Stimulated activated memory B cell treated with anti-CD40 and anti-IgM and Interleukin-4, amounts not matched to agents 10 μg/mL and 1 μg/mL and 100 μg/mL, for 72 hours (primary cell): ENCODE results near the gene FGD1.
"Not testable (repeated sequence)": the region's sequence is repeated elsewhere in the genome, so short reads cannot be mapped to it uniquely, and the experiment has no call there.

Experiments used
- ATAC-seq: fragments of 150-1000 bp; cut with Tn5 transposase; 2 replicates; pipeline ENCODE4 v1.10.0; 2021
- H3K27ac Mint-ChIP-seq: one replicate; pipeline ENCODE4 v1.8.0; 2022; ENCODE audit warnings: mild to moderate bottlenecking, mixed read lengths
- H3K27me3 Mint-ChIP-seq: one replicate; pipeline ENCODE4 v1.8.0; 2022; ENCODE audit warnings: mixed read lengths
- H3K36me3 Mint-ChIP-seq: one replicate; pipeline ENCODE4 v1.8.0; 2022; ENCODE audit warnings: mixed read lengths
- H3K4me1 Mint-ChIP-seq: one replicate; pipeline ENCODE4 v1.8.0; 2022; ENCODE audit warnings: mixed read lengths
- H3K4me3 Mint-ChIP-seq: one replicate; pipeline ENCODE4 v1.8.0; 2022; ENCODE audit warnings: mild to moderate bottlenecking, moderate library complexity, mixed read lengths
- H3K9me3 Mint-ChIP-seq: one replicate; pipeline ENCODE4 v1.8.0; 2022; ENCODE audit warnings: mixed read lengths

The FGD1 gene

DNA sequence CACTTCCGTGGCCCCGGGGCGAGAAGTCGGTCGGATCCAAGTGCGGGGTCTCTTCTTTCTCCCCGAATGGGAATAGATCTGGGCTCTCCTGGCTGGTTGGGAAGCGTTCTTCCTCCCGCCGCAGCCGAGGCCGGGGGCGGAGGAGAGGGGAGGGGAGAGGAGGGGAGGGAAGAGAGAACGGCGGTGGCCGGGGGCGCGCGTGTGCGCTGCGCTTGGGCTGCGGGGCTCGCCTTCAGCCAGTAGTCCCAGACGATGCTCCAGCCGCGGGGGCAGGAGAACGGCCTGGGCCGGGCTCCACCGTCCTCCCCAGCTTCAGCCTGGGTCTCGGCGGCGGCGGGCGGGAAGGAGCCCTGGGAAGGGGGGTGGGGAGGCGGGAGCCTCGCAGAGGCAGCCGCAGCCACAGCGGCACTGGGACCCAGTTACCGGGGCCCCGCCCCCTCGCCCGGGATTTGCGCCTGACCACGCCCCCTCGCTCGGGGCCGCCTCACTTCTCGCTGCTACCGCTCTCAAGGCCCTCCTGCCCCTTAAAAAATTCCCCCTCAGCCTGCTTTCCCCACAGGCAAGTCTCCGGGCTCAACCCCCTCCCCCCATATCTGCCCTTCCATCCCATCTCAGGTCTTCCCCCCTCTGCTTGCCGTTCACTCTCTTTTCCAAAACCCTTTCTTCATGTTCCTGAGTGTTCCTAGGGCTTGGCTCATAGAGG is at the start of gene FGD1:
Gene FGD1 (minus strand): TSS at position 421 of the 703 bp plus-strand sequence. CDS start 802 bp downstream, outside the sequence.
- Mint-ChIP-seq H3K36me3 (no peaks in the 10 kb centered on the region), H3K27ac (no peak within 1 kb of the TSS), H3K4me1 (peaks cover 5% of the 10 kb centered on the region), H3K9me3 (peaks cover under 1% of the 10 kb centered on the region), H3K4me3 (peak within 1 kb of the TSS; percentile 76), H3K27me3 (peaks cover 60% of the 10 kb centered on the region)
- ATAC-seq, result peak; percentile 36

DNA sequence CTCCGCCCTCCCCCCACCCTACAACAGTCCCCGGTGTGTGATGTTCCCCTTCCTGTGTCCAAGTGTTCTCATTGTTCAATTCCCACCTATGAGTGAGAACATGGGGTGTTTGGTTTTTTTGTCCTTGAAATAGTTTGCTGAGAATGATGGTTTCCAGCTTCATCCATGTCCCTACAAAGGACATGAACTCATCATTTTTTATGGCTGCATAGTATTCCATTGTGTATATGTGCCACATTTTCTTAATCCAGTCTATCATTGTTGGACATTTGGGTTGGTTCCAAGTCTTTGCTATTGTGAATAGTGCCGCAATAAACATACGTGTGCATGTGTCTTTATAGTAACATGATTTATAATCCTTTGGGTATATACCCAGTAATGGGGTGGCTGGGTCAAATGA is 46.2 kb upstream of the FGD1 start:
- H3K9me3 Mint-ChIP-seq, H3K27ac Mint-ChIP-seq, H3K27me3 Mint-ChIP-seq, H3K4me3 Mint-ChIP-seq, ATAC-seq, H3K4me1 Mint-ChIP-seq: not testable (repeated sequence)
- peaks cover 40% of the 10 kb centered on the region for H3K36me3 Mint-ChIP-seq

DNA sequence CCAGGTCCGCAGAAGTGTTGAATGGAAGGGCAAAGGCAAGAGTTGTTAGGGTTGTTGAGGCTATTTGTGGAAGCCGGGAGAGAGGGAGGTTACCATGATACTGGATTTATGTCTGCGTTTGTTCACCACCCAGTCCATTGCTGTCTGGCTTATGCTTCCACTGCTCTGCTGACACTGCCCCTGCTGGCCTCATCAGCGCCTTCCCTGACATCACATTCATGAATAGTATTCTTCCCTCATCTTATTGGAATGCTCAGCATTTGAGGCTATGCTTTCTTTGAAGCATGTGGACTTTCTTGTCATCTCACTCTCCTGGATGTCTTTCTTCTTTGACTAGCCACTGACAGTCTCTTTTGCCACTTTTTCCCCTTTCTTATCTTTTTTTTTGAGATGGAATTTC is 44.3 kb upstream of the FGD1 start:
- no peak for ATAC-seq
- Mint-ChIP-seq H3K9me3 (no peaks in the 10 kb centered on the region), H3K4me3 (no peak overlapping the region), H3K36me3 (peaks cover 42% of the 10 kb centered on the region), H3K27me3 (no peaks in the 10 kb centered on the region), H3K27ac (no peak overlapping the region), H3K4me1 (no peaks in the 10 kb centered on the region)

DNA sequence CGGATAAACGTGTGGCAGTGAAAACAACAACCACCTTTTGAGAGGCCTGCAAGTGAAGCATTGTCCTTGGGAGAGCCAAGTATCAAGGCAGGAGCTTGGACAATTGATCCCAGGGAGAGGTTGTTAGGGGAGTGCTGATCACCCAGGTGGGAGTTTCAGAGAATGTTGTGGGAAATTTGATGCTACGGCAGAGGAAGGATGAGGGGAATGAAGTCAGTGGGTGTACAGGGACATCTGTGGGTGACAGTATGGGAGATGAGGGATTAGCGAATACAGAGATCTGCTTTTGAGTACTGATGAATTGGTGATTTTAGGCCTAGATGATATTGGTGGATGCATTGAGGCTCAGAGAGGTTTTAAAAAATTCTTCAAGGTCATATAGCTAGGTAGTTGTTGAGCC is 38.2 kb upstream of the FGD1 start:
- Mint-ChIP-seq H3K4me3 (peak overlapping the region; percentile 24), H3K27ac (peak overlapping the region; percentile 44), H3K27me3 (no peaks in the 10 kb centered on the region), H3K9me3 (no peaks in the 10 kb centered on the region), H3K36me3 (peaks cover 24% of the 10 kb centered on the region), H3K4me1 (peaks cover 27% of the 10 kb centered on the region)
- ATAC-seq, result no peak

DNA sequence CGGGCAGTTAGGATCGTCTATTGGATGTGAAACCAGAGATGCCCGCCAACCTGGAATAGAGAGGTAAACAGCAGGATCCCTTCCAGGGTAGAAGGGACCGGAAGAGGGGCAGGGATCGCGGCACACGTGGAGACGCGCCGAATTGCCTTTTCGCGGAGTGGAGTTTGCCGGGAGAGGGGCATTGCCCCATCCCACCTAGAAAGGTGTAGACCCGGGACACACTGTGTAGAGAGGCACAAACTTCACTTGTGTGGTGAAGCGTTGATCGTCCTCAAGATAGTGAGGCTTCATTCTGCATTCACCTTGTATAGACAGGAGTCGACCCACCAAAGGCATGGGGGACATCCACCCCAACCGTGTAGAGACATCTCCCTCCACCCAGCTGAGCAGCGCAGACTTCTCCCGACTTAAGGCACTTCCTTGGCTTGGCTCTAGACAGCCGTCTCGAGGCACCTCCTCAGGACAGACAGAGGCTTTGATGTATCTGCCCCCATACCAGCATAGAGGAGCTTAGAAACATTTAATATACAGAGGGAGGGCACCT is 34.4 kb upstream of the FGD1 start:
- H3K9me3 Mint-ChIP-seq, result peaks cover 5% of the 10 kb centered on the region
- peaks cover 23% of the 10 kb centered on the region for H3K36me3 Mint-ChIP-seq
- ATAC-seq, result peak; percentile 2
- H3K4me3 Mint-ChIP-seq, result peak overlapping the region; percentile 94
- H3K27me3 Mint-ChIP-seq, result no peaks in the 10 kb centered on the region
- H3K27ac Mint-ChIP-seq, result peak overlapping the region; percentile 91
- peaks cover 27% of the 10 kb centered on the region for H3K4me1 Mint-ChIP-seq

DNA sequence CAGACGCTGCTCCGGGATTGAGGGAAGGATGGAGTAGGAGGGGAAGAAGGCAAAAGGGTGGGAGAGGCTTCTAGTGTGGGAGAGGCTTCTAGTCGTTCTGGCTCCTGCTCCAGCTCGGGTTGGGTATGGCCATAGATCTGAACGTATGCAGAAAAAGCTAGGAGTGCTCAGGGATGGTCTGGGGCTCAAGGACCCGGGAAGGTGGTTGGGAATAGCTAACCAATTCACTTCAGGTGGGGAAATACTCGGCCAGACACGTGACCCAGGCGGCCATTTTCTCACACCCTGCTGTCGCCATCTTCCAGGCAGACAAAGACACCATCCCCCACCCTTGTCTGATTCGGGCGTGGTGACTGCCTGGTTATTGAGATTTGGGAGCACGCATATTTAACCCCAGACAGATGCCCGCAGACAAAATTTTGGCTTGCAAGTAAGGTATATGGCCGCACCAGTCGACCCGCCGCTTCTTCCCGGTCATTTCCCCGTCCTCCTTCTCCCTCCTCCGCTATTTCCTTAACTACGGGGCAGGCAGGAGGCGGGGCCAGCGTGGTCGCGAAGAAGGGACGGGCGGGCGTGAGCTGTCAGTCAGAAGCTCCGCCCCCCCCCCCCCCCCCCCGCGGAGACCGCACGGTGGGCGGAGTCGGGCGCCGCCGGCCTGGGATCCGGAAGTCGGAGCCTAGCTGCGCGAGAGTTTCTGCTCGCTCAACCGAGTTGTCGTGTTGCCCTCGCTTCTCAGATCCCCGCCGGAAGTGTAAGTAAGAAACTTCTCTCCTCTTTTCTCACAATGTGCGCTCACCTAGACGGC is 33.7 kb upstream of the FGD1 start, which contains the start of gene GNL3L:
Gene GNL3L (plus strand): TSS at position 668 of the 805 bp plus-strand sequence. CDS start 2,348 bp downstream, outside the sequence.
- H3K4me3 Mint-ChIP-seq, result peak within 1 kb of the TSS; percentile 94
- H3K27ac Mint-ChIP-seq, result peak within 1 kb of the TSS; percentile 91
- peaks cover 27% of the 10 kb centered on the region for H3K4me1 Mint-ChIP-seq
- H3K9me3 Mint-ChIP-seq, result peaks cover 5% of the 10 kb centered on the region
- H3K36me3 Mint-ChIP-seq, result peaks cover 23% of the 10 kb centered on the region
- ATAC-seq, result peak; percentile 93
- no peaks in the 10 kb centered on the region for H3K27me3 Mint-ChIP-seq

DNA sequence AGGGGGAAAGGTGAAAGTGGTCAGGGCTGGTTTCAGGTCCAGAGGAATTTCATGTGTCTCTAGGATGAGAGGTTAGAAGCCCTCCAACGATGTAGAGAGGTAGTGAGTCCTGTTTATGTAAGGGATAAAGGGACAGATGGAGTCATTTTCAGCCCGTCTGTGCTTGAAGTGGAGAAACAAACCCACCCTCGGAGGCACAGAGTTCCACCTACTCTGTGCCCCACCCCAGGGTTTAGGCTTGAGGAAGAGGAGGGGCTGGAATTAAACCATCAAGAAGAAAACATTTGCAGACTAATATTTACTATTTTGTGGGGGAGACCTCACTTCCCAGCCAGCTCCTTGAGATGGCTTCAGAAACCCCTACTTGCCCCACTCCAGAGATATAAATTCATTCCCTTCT is 33.1 kb upstream of the FGD1 start:
- peaks cover 17% of the 10 kb centered on the region for H3K36me3 Mint-ChIP-seq
- ATAC-seq, result no peak
- H3K4me1 Mint-ChIP-seq, result peaks cover 22% of the 10 kb centered on the region

DNA sequence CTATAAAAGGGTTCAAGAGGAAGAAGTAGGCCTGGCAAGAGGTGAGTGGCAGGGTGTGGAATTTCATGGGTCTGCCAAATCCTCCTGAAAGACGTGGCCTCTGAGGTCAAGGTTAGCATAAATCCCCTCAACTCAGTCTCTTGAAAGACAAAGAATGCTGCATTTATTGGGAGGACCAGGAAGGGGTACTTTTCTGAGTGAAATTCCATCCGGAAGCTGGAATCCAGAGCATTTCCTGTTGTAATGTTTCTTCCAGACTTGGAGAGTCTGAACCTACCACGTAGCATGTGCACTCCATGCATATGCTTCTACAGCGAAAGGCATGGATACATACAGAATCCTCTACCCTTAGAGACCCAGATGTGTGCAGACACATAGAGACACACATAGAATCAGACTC is 13.4 kb upstream of the FGD1 start:
- no peak for ATAC-seq

More for the DNA sequence above, 33.1 kb upstream of the FGD1 start:
- H3K9me3 Mint-ChIP-seq, result peaks cover 5% of the 10 kb centered on the region
- H3K4me3 Mint-ChIP-seq, result peak overlapping the region; percentile 94
- H3K27me3 Mint-ChIP-seq, result no peaks in the 10 kb centered on the region
- H3K27ac Mint-ChIP-seq, result peak overlapping the region; percentile 91

DNA sequence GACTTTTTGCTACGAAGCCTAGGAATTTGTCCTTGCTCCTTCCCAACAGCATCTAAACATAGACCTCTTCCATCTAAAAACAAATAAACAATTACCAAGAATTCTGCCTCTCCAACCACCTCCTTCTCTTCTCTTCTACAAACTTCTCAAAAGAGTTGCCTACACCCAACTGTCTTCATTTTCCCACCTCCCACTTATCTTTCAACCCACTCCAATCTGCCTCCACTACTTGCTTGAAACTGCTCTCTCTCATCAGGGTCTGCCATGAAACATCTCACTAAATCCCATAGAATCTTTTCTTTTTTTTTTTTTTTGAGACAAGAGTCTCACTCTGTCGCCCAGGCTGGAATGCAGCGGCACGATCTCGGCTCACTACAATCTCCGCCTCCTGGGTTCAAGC is 902 bp upstream of the FGD1 start:
- H3K4me1 Mint-ChIP-seq, result peaks cover 5% of the 10 kb centered on the region
- H3K4me3 Mint-ChIP-seq, result peak overlapping the region; percentile 76
- peaks cover 60% of the 10 kb centered on the region for H3K27me3 Mint-ChIP-seq
- no peaks in the 10 kb centered on the region for H3K36me3 Mint-ChIP-seq
- ATAC-seq, result no peak
- H3K27ac Mint-ChIP-seq, result no peak overlapping the region
- no peaks in the 10 kb centered on the region for H3K9me3 Mint-ChIP-seq

More for the DNA sequence above, 13.4 kb upstream of the FGD1 start:
- Mint-ChIP-seq H3K9me3 (peaks cover 2% of the 10 kb centered on the region), H3K4me1 (no peaks in the 10 kb centered on the region), H3K27me3 (no peaks in the 10 kb centered on the region), H3K4me3 (no peak overlapping the region), H3K27ac (no peak overlapping the region), H3K36me3 (no peaks in the 10 kb centered on the region)

DNA sequence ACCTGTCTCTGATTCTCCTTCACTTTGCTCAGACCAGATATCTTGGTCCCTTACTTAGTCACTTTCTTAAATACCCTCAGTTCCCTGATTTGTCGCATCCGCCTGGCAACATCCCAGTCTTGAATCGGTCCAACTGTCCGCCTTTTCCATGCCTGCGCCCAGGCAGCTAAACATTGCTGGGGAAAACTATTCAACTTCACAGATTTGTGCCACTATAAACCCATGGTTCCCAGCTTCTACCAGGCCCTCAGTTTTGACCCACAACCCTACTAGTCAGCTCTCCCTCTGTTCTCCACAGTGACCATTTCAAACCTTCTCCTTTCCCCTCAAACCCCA is 451 bp upstream of the FGD1 start:
- Mint-ChIP-seq H3K4me1 (peaks cover 5% of the 10 kb centered on the region), H3K36me3 (no peaks in the 10 kb centered on the region), H3K4me3 (peak overlapping the region; percentile 76), H3K27me3 (peaks cover 60% of the 10 kb centered on the region), H3K27ac (no peak overlapping the region), H3K9me3 (no peaks in the 10 kb centered on the region)
- no peak for ATAC-seq

DNA sequence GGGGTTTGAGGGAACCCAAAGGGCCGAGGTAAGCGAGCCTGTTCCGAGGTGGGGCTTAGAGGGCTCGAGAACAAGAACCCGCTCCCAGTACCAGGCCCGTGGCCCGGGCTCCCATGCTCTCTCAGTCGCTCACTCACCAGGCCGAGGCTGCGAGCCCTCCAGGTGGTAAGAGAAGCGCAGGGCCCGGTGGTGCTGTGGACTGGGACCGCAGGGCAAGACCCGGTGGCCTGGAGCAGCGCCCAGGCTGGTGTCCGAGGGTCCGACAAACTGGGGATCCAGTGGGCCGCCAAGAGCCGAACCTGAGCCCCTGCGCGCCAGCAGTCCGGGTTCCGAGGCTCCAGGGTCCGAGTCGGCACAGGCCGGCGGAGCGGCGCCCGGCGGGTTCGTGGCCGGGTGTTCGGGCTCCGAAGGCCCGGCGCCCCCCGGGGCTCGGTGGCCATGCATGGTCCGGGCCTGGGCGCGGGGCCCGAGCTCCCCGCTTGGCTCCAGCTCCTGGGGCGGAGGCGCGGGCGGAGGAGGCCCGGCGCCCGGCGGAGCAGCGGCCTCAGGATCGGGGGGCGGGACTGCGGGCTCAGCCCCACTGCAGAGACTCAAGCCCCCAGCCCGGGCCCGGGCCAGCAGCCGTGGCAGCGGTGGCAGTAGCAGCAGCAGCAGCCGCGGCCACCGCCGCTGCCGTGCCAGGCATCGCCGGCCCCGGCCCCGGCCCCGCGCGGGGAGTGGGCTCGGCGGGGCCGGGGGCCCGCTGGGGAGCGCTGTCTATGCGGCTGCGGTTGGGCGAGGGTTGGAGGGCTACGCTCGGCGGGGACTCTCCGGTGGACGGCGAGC is 833 bp downstream of the FGD1 start:
- Mint-ChIP-seq H3K4me3 (peak overlapping the region; percentile 73), H3K9me3 (peaks cover 3% of the 10 kb centered on the region), H3K4me1 (peaks cover 5% of the 10 kb centered on the region), H3K36me3 (no peaks in the 10 kb centered on the region), H3K27ac (no peak overlapping the region), H3K27me3 (peaks cover 60% of the 10 kb centered on the region)
- no peak for ATAC-seq

DNA sequence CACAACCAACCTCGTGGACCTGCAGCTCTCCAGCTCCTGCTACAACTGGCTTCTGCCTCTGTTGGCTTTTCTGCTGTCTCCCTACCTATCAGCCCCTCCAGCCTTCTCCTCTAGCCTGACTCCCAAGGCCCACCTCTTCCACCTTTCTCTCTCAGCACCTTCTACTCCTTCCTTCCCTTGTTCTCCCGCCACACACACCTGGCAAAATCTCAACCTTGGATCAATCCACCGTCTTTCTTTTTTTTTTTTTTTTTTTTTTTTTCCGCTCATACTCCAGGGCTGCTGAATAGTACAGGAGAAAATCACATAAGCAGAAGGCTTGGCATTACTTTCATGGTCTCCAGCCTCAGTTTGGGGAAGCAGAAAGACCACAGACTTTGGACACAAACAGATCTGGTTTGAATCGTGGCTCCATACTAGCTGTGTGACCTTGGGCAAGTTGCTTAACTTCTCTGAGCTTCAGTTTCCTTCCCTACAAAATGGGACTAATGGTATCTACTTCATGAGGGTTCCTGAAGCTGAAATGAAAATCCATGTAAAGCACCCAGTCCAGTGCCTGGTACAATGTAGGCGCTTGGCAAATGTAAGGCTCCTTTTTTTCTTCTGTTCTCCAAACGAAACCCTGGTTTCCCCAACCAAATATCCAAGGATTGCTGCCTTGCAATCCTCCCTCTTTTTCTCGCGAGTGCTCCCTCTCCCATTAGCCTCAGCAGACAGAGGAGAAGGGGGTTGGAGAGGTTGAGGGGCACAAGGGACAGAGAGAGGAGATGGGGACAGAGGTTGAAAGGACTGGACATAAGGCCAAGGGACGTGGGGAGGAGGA is 1.7 kb downstream of the FGD1 start:
- no peak overlapping the region for H3K27ac Mint-ChIP-seq
- peaks cover 59% of the 10 kb centered on the region for H3K27me3 Mint-ChIP-seq
- peaks cover 5% of the 10 kb centered on the region for H3K4me1 Mint-ChIP-seq
- peaks cover 3% of the 10 kb centered on the region for H3K9me3 Mint-ChIP-seq
- no peak for ATAC-seq
- no peaks in the 10 kb centered on the region for H3K36me3 Mint-ChIP-seq
- peak overlapping the region; percentile 73 for H3K4me3 Mint-ChIP-seq

DNA sequence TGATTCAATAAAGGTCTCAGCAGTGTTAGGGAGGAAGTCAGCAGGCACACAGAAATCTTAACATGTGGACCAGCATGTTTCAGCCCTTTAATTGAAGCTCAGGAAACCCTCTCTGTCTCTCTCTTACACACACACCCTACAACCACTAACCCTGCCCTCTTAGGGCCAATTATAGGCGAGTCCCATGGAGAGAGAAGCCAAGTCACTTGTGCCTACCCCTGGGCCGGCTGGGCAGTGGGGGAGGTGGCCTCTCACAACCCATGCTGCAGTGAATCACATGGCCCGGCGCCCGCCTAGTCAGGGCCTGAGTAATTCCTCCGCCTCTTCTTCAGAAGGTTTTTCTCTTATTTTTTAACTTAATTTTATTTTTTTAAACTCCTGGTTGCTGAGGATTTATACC is 3.7 kb downstream of the FGD1 start:
- peaks cover 3% of the 10 kb centered on the region for H3K9me3 Mint-ChIP-seq
- peaks cover 5% of the 10 kb centered on the region for H3K4me1 Mint-ChIP-seq
- H3K27me3 Mint-ChIP-seq, result peaks cover 39% of the 10 kb centered on the region
- no peak overlapping the region for H3K27ac Mint-ChIP-seq
- no peak for ATAC-seq
- H3K36me3 Mint-ChIP-seq, result no peaks in the 10 kb centered on the region
- H3K4me3 Mint-ChIP-seq, result no peak overlapping the region

DNA sequence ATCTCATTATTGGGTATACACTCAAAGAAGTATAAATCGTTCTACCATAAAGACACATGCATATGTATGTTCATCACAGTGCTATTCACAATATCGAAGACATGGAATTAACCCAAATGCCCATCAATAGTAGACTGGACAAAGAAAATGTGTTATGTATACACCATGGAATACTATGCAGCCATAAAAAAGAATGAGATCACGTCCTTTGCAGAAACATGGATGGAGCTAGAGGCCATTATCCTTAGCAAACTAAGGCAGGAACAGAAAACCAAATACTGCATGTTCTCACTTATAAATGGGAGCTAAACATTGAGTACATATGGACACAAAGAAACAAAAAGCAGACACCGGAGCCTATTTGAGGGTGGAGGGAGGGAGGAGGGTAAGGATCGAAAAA is 6.2 kb downstream of the FGD1 start:
- H3K27ac Mint-ChIP-seq, ATAC-seq, H3K4me1 Mint-ChIP-seq, H3K9me3 Mint-ChIP-seq, H3K4me3 Mint-ChIP-seq, H3K36me3 Mint-ChIP-seq: not testable (repeated sequence)
- H3K27me3 Mint-ChIP-seq, result peaks cover 22% of the 10 kb centered on the region
